ENCODE results near the gene STX10. TPM values are rescaled to one million over a fixed set of nuclear protein-coding genes. Genes with fewer than 3 reads are reported as not detected.

STX10 gene
- total and polyA plus RNA-seq, 9 of the 15 experiments (the other 6 are each of a cell fraction or from before 2014, with no cell fraction given) = 0.51 to 66.3 (median 31.0) TPM

GRCh38 chr19:13146763-13147563 is 3.2 kb downstream of the STX10 start (continued):
- TF ChIP-seq HBP1 (CRISPR knock-in tag; IDR thresholded peaks at IDR 0.05) = peak; percentile 70; the same call in 1 of the 2 replicates
- no peak for TF ChIP-seq FOXA3 (CRISPR knock-in tag; conservative IDR thresholded peaks at IDR 0.05 in 1 of 2, IDR thresholded peaks at IDR 0.05 in 1 of 2)
- TF ChIP-seq NRF1 (conservative IDR thresholded peaks at IDR 0.05 in 1 of 2, IDR thresholded peaks at IDR 0.05 in 1 of 2) = 0 out of 4 replicates have a peak, but pooled peaks of 1 of the 2 experiments have one; percentile 9
- no peak for TF ChIP-seq CBFA2T2 (conservative IDR thresholded peaks at IDR 0.05)
- TF ChIP-seq ATF7 (IDR thresholded peaks at IDR 0.05) = peak; percentile 29; the same call in 1 of the 2 replicates
- no peak for TF ChIP-seq ARID4B (CRISPR knock-in tag; IDR thresholded peaks at IDR 0.05)
- TF ChIP-seq ZNF12 (CRISPR knock-in tag; IDR thresholded peaks at IDR 0.05) = no peak
- TF ChIP-seq ZNF696 (CRISPR knock-in tag; conservative IDR thresholded peaks at IDR 0.05) = no peak
- TF ChIP-seq SMAD4 (CRISPR knock-in tag; conservative IDR thresholded peaks at IDR 0.05) = no peak
- no peak for TF ChIP-seq HNRNPL (IDR thresholded peaks at IDR 0.05; ENCODE audit: low read depth, low read length)
- peak; percentile 69; the same call in 1 of the 2 replicates for TF ChIP-seq LCOR (CRISPR knock-in tag; IDR thresholded peaks at IDR 0.05)
- TF ChIP-seq NR2C2 (CRISPR knock-in tag; IDR thresholded peaks at IDR 0.05) = no peak
- peak; percentile 40; the same call in 1 of the 2 replicates for TF ChIP-seq NR2C2 (tag; IDR thresholded peaks at IDR 0.05)
- no peak for TF ChIP-seq ZNF707 (CRISPR knock-in tag; conservative IDR thresholded peaks at IDR 0.05)
- TF ChIP-seq SREBF2 (CRISPR knock-in tag; IDR thresholded peaks at IDR 0.05) = no peak
- no peak for TF ChIP-seq FIP1L1 (IDR thresholded peaks at IDR 0.05; ENCODE audit: low read depth, low read length, poor library complexity, severe bottlenecking)
- peak; percentile 42; the same call in 1 of the 2 replicates for TF ChIP-seq SMARCA4 (IDR thresholded peaks at IDR 0.05)
- no peak for TF ChIP-seq ZNF146 (CRISPR knock-in tag; IDR thresholded peaks at IDR 0.05; ENCODE audit: unreplicated experiment)
- TF ChIP-seq ZNF398 (CRISPR knock-in tag; IDR thresholded peaks at IDR 0.05) = no peak
- TF ChIP-seq HMGN3 (IDR thresholded peaks at IDR 0.05; ENCODE audit: borderline replicate concordance, extremely low read depth, insufficient read length, low read depth, low read length) = no peak
- TF ChIP-seq NCOR1 (IDR thresholded peaks at IDR 0.05) = no peak

Measured in K562 (cell line).